IMR-90 (cell line): ENCODE measurements around the gene RASAL1. TPM values are rescaled to one million over a fixed set of nuclear protein-coding genes. Genes with fewer than 3 reads are reported as not detected.

ENCODE experiments used
- ATAC-seq: fragments of 200-7000 bp; cut with Tn5 transposase; 2 replicates; pipeline ENCODE4 v1.9.1; 2020; ENCODE audit warnings: low read depth, mild to moderate bottlenecking, moderate library complexity
- BruUV-seq: library from RNA; stranded (reverse); fragments of 400-500 nt; replicated peaks from 2 replicates; lab custom pipeline; 2021; lab: Mats Ljungman, UMichigan
- CTCF ChIA-PET: fragments of 300-600 bp; formaldehyde crosslinking; extraction: SDS; loops from one replicate; lab custom pipeline; 2021; ENCODE audit warnings: antibody characterized with exemption; lab: Yijun Ruan, JAX
- POLR2A ChIA-PET: fragments of 300-600 bp; sonication (Branson Sonifier 250); formaldehyde crosslinking; loops from one replicate; lab custom pipeline; 2022; ENCODE audit warnings: antibody characterized with exemption; ENCODE audit not compliant: unreplicated experiment; lab: Charles Lee
- DNase-seq: peaks from one replicate; pipeline ENCODE4 v3.0.0; 2013
- H2AFZ ChIP-seq: replicated peaks from 2 replicates; pipeline ENCODE3; 2013; ENCODE audit warnings: low read length, mild to moderate bottlenecking; ENCODE audit not compliant: poor library complexity
- H2AK5ac ChIP-seq: 2 replicates; pipeline ENCODE4 v1.6.1; 2013; ENCODE audit warnings: low read depth, low read length, inconsistent platforms
- H2AK9ac ChIP-seq: replicated peaks from 2 replicates; pipeline ENCODE3; 2013; ENCODE audit warnings: mild to moderate bottlenecking, low read depth, low read length, moderate library complexity; ENCODE audit not compliant: poor library complexity
- H2BK120ac ChIP-seq: 2 replicates; pipeline ENCODE4 v1.6.1; 2013; ENCODE audit warnings: low read depth, low read length, inconsistent platforms
- H2BK15ac ChIP-seq: 3 replicates; pipeline ENCODE4 v1.6.1; 2013; ENCODE audit warnings: low read depth, low read length, inconsistent platforms
- H2BK20ac ChIP-seq: 2 replicates; pipeline ENCODE4 v1.6.1; 2013; ENCODE audit warnings: low read depth, mild to moderate bottlenecking, inconsistent platforms, low read length, moderate library complexity
- H2BK5ac ChIP-seq: 2 replicates; pipeline ENCODE4 v1.6.1; 2013; ENCODE audit warnings: mild to moderate bottlenecking, low read depth, low read length, inconsistent platforms; ENCODE audit not compliant: poor library complexity, severe bottlenecking
- H3K14ac ChIP-seq: replicated peaks from 2 replicates; pipeline ENCODE4 v1.6.1; 2013; ENCODE audit warnings: low read depth, low read length, inconsistent platforms
- H3K18ac ChIP-seq: 2 replicates; pipeline ENCODE4 v1.6.1; 2013; ENCODE audit warnings: low read depth, low read length, control low read depth
- H3K23ac ChIP-seq: 2 replicates; pipeline ENCODE4 v1.6.1; 2013; ENCODE audit warnings: low read depth, low read length, inconsistent platforms
- H3K27ac ChIP-seq: 2 replicates; pipeline ENCODE4 v1.5.1; 2013; ENCODE audit warnings: mild to moderate bottlenecking, control low read depth, low read length; ENCODE audit not compliant: insufficient read depth
- H3K27me3 ChIP-seq: 2 replicates; pipeline ENCODE4 v1.6.1; 2013; ENCODE audit warnings: low read length; ENCODE audit not compliant: control insufficient read depth, insufficient read depth
- H3K36me3 ChIP-seq: 2 replicates; pipeline ENCODE4 v1.6.1; 2013; ENCODE audit warnings: low read length, mixed read lengths; ENCODE audit not compliant: control insufficient read depth, insufficient read depth
- H3K4ac ChIP-seq: 2 replicates; pipeline ENCODE4 v1.6.1; 2013; ENCODE audit warnings: low read depth, low read length, inconsistent platforms
- H3K4me1 ChIP-seq: 2 replicates; pipeline ENCODE4 v1.6.1; 2013; ENCODE audit warnings: low read length, mixed read lengths; ENCODE audit not compliant: control insufficient read depth, insufficient read depth
- H3K4me2 ChIP-seq: 2 replicates; pipeline ENCODE4 v1.6.1; 2013; ENCODE audit warnings: low read depth, mild to moderate bottlenecking, control low read depth, low read length, moderate library complexity
- H3K4me3 ChIP-seq: 2 replicates; pipeline ENCODE4 v1.5.1; 2013; ENCODE audit warnings: low read depth, mild to moderate bottlenecking, control low read depth, low read length, moderate library complexity; ENCODE audit not compliant: insufficient read depth
- H3K56ac ChIP-seq: 2 replicates; pipeline ENCODE4 v1.6.1; 2013; ENCODE audit warnings: low read length, inconsistent platforms; ENCODE audit not compliant: insufficient read depth; ENCODE audit errors: extremely low read depth
- H3K79me1 ChIP-seq, 2 experiments: 2 replicates each; pipeline ENCODE4 v1.6.1; 2013; ENCODE audit warnings: low read length in 2 of 2, inconsistent platforms in 1 of 2, low read depth in 1 of 2
- H3K9ac ChIP-seq: 2 replicates; pipeline ENCODE4 v1.6.1; 2013; ENCODE audit warnings: low read depth, low read length, control low read depth
- H3K9me1 ChIP-seq: 2 replicates; pipeline ENCODE4 v1.6.1; 2013; ENCODE audit warnings: low read length, inconsistent platforms; ENCODE audit not compliant: insufficient read depth
- H3K9me3 ChIP-seq: 2 replicates; pipeline ENCODE4 v1.6.1; 2013; ENCODE audit warnings: low read length; ENCODE audit not compliant: control insufficient read depth, insufficient read depth
- H4K20me1 ChIP-seq: 2 replicates; pipeline ENCODE4 v1.6.1; 2013; ENCODE audit warnings: low read length, inconsistent platforms; ENCODE audit not compliant: insufficient read depth
- H4K5ac ChIP-seq: 2 replicates; pipeline ENCODE4 v1.6.1; 2013; ENCODE audit warnings: mild to moderate bottlenecking, low read depth, low read length, control low read depth
- H4K8ac ChIP-seq, 2 experiments: 2 replicates each; pipeline ENCODE4 v1.6.1; 2013; ENCODE audit warnings: low read depth in 2 of 2, low read length in 2 of 2, control low read depth in 1 of 2, inconsistent platforms in 1 of 2
- H4K91ac ChIP-seq: 2 replicates; pipeline ENCODE4 v1.6.1; 2013; ENCODE audit warnings: low read depth, low read length, inconsistent platforms; ENCODE audit not compliant: insufficient read depth
- BHLHE40 ChIP-seq: fragments of 150-350 bp; IDR thresholded peaks from 2 replicates; pipeline ENCODE4 v1.6.1; 2016; ENCODE audit warnings: mild to moderate bottlenecking, low read depth, low read length
- CEBPB ChIP-seq: IDR thresholded peaks from 2 replicates; pipeline ENCODE4 v1.6.1; 2012; ENCODE audit warnings: low read depth, low read length, improper control_type of control experiment
- MAFK ChIP-seq: IDR thresholded peaks from 2 replicates; pipeline ENCODE4 v1.6.1; 2012; ENCODE audit warnings: low read depth, low read length, improper control_type of control experiment
- MAZ ChIP-seq: IDR thresholded peaks from 2 replicates; pipeline ENCODE4 v1.6.1; 2012; ENCODE audit warnings: low read depth, mild to moderate bottlenecking, low read length, improper control_type of control experiment, moderate library complexity, borderline replicate concordance
- RFX5 ChIP-seq: IDR thresholded peaks from 2 replicates; pipeline ENCODE4 v1.8.0; 2012; ENCODE audit warnings: low read depth, mild to moderate bottlenecking, low read length, moderate library complexity
- whole genome bisulfite sequencing, 2 experiments: methylation state at CpG; one replicate each; pipeline versions ENCODE4 v1.1.5 to v1.1.7; 2013; ENCODE audit warnings: missing lambda C conversion rate in 2 of 2; ENCODE audit not compliant: insufficient read length in 1 of 2; ENCODE audit errors: extremely low coverage in 2 of 2; 5-methylcytosine and 5-hydroxymethylcytosine counted together
- dilution Hi-C: fragments of 300-500 bp; cut with HindIII; formaldehyde crosslinking; loops from one replicate; pipeline ENCODE4 v1.14.3; 2018; ENCODE audit warnings: low sequenced_read_pairs; ENCODE audit not compliant: unreplicated experiment
- in situ Hi-C: fragments of 300-500 bp; cut with MboI; formaldehyde crosslinking; loops from 3 replicates; pipeline ENCODE4 v1.14.3; 2019; ENCODE audit warnings: low sequenced_read_pairs, inconsistent platforms, mixed read lengths
- intact Hi-C: fragments of 100-400 bp; cut with micrococcal nuclease; formaldehyde crosslinking; loops from 2 replicates; pipeline ENCODE4 v1.10.0; 2022
- polyA plus RNA-seq, 3 experiments: library from polyadenylated mRNA; depleted of rRNA; stranded (reverse); fragments of >200 nt; gene quantifications; 2 replicates each; pipeline ENCODE4 v1.2.3, GENCODE V29; 2012; ENCODE audit warnings: low replicate concordance in 1 of 3
- total RNA-seq: library from RNA; depleted of rRNA; stranded (reverse); fragments of >200 nt; gene quantifications from 2 replicates; pipeline ENCODE4 v1.2.3, GENCODE V29; 2012

The RASAL1 gene
- total and polyA plus RNA-seq, 2 of the 4 experiments (the other 2 are of a cell fraction) = not detected

GRCh38 chr12:113054948-113055486 lies 80.5 kb downstream of the RASAL1 start:
- Histone ChIP-seq H3K18ac (no peak overlapping the region), H3K4ac (no peak overlapping the region), H3K4me3 (no peak overlapping the region), H2BK5ac (no peak overlapping the region), H2BK15ac (no peak overlapping the region), H3K9me1 (0 out of 2 replicates have a peak, but pooled peaks cover 2% of the 10 kb centered on the region), H2AK9ac (no peak overlapping the region), H3K27ac (no peak overlapping the region), H4K5ac (no peak overlapping the region), H3K9me3 (no peaks in the 10 kb centered on the region), H3K9ac (no peak overlapping the region), H3K27me3 (peaks cover 32% of the 10 kb centered on the region), H3K4me2 (no peak overlapping the region), H2AK5ac (no peak overlapping the region), H4K91ac (no peak overlapping the region), H4K20me1 (no peaks in the 10 kb centered on the region), H3K23ac (no peak overlapping the region), H2AFZ (no peak overlapping the region), H2BK20ac (no peak overlapping the region), H3K79me1 (no peaks in the 10 kb centered on the region), H3K4me1 (no peaks in the 10 kb centered on the region), H3K56ac (no peak overlapping the region), H3K36me3 (no peaks in the 10 kb centered on the region), H4K8ac (no peak overlapping the region), H3K14ac (no peak overlapping the region), H2BK120ac (no peak overlapping the region)
- intact Hi-C loops (no loop called here), in situ Hi-C loops (no loop called here), dilution Hi-C loops (no loop called here)
- no TSS peak for BruUV-seq
- TF ChIP-seq BHLHE40 (no peak), RFX5 (no peak), CEBPB (no peak), MAFK (no peak), MAZ (no peak)
- DNase-seq (no peak), ATAC-seq (no peak)
- 30% methylated on average over 2 of the region's 4 CpGs; no CpG with 5 or more reads in 1 of the 2 experiments for WGBS, 2 experiments
- ChIA-PET POLR2A (no interaction called here), CTCF (no interaction called here)
